ENCODE measurements around the gene NYAP1.

The NYAP1 gene

DNA sequence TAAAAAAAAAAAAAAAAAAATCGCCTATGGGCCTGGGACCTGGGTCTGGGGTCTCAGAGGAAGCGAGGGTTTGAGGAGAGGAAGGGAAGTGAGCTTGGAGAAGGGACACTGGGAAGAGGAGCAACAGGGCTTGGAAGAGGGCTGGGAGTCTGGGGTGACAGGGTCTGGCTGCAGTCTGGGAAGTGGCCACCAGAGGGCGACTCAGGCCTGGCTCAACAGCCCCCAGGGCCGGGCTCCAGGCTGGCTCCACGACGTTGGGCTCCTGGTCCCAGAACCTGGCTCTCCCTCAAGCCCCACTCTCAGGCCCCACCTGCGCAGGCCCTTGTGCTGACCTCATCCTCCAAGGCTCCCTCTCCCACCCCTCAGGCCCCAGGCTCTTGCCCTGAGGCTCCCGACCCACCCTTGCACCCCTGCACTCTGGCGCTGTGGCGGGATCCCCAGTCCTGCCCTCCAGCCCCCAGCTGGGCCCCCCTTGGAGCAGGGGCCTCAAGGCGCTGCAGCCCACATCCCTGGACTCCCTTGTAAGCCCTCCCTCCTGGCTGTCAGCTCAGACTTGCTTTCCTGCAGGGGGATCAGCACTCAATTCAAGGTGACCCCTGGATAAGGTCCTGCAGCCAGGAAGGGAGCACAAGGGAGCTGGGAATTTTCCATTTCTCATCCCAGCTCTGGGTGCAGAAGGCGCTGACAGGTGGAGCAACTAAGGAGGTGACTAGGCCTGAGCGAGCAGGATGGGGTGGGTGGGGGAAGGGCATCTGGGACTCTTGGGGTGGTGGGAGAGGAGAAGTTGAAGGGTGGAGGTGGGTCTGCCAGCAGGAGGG lies 14.3 kb upstream of the NYAP1 start:
- H3K4me1 Mint-ChIP-seq = peaks cover 26% of the 10 kb centered on the region
- no peaks in the 10 kb centered on the region for H3K27me3 Mint-ChIP-seq

DNA sequence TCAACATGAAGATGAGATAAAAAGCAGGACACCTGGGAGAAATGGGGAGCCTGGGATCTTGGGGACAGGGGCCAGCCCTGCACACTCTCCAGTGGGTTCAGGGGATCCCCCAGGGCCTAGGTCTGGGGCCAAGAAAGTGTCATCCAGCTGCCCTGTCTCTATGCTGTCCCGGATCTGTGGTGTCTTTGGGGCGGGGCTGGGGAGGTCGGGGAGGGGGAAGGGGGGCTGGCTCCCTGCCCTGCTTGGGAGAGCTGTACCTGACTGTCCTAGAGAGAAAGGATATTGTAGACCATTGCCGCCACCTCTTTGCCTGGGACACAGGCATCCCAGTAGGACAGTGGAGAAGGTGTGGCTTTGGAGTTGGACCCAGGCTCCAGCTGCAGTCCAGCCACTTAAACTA lies 12.7 kb upstream of the NYAP1 start:
- no peak overlapping the region for H3K27ac Mint-ChIP-seq
- no peak for DNase-seq
- H3K4me3 Mint-ChIP-seq = no peak overlapping the region
- H3K4me1 Mint-ChIP-seq = peaks cover 40% of the 10 kb centered on the region
- peaks cover 17% of the 10 kb centered on the region for H3K36me3 Mint-ChIP-seq (ENCODE audit: low read depth)
- H3K27me3 Mint-ChIP-seq = no peaks in the 10 kb centered on the region
- no peaks in the 10 kb centered on the region for H3K9me3 Mint-ChIP-seq
- no peak for ATAC-seq

More for the DNA sequence above, 14.3 kb upstream of the NYAP1 start:
- no peak overlapping the region for H3K4me3 Mint-ChIP-seq
- peaks cover 9% of the 10 kb centered on the region for H3K36me3 Mint-ChIP-seq (ENCODE audit: low read depth)
- peak; percentile 91 for DNase-seq
- no peak overlapping the region for H3K27ac Mint-ChIP-seq
- peak; percentile 82 for ATAC-seq
- no peaks in the 10 kb centered on the region for H3K9me3 Mint-ChIP-seq

DNA sequence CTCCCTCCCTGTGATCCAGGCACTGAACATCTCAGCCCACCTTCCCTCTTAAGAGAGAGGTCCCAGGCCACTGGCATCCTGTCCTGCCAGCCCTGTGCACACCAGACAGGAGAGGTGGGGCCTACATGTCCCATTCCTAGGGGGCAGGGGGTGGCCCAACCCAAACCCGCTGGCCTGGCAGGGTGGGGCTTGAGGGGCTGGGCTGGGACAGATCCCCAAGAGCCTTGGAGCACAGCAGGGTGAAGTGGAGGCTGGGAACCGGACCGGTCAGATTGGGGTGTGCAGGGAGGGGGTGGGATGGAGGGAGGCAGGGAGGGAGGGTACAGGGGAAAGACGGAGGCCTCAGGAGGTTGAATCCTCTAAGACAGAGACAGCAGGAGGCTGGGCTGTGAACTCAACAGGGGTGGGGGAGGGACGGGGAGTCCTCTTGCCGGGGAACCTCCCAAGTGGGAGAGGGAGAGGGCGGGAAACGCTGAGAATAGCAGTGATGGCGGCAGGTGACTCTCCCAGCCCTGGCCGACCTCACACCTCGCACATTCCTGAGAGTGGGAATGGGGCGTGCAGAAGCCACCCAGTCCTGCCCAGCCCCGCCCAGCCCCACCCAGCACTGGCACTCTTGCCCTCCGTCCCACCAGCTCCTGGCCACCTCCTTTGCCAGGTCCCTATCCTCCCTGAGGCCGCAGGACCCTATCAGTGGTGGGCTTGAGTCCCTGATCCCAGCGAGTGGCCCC lies 11.4 kb upstream of the NYAP1 start:
- peaks cover 53% of the 10 kb centered on the region for H3K4me1 Mint-ChIP-seq
- H3K36me3 Mint-ChIP-seq (ENCODE audit: low read depth) = peaks cover 16% of the 10 kb centered on the region
- no peaks in the 10 kb centered on the region for H3K9me3 Mint-ChIP-seq

DNA sequence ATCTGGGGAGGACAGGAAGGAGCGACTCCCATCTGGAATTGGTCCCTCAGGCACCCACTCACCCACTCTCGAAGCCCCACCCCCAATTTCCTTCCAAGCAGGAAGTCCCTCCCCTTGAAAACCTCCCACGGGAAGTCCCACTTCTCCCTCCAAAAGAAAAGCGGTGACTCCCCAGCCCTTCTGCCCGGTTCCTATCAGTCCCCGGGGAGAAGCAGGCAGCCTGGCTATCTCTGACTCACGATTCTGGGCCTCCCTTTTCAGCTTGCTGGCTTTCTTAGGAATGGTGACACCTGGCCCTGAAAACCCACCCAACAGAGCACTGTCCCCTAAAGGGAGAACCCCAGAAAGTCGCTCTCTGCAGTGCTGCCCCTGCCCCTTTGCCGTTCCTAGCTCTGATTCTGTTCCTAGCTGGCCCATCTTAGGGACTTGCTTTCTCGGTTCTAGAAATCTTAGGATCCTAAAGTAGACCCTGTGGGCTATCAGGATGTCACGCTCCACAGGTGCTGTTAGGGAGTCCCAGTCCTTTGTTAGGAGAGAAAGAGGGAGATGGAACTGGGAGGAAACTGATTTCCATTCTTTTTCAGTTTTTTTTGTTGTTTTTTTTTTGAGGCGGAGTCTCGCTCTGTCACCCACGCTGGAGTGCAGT lies 10.8 kb upstream of the NYAP1 start:
- no peak for ATAC-seq
- Mint-ChIP-seq H3K27me3 (no peaks in the 10 kb centered on the region), H3K27ac (peak overlapping the region; percentile 69), H3K4me1 (peaks cover 53% of the 10 kb centered on the region), H3K4me3 (no peak overlapping the region), H3K9me3 (no peaks in the 10 kb centered on the region), H3K36me3 (ENCODE audit: low read depth) (peaks cover 16% of the 10 kb centered on the region)
- no peak for DNase-seq

More for the DNA sequence above, 11.4 kb upstream of the NYAP1 start:
- Mint-ChIP-seq H3K27me3 (no peaks in the 10 kb centered on the region), H3K4me3 (no peak overlapping the region), H3K27ac (no peak overlapping the region)
- DNase-seq (no peak), ATAC-seq (no peak)

- peaks cover 16% of the 10 kb centered on the region for H3K36me3 Mint-ChIP-seq (ENCODE audit: low read depth)
- DNase-seq (peak; percentile 47), ATAC-seq (no peak)
- H3K27ac Mint-ChIP-seq = peak overlapping the region; percentile 83
- H3K27me3 Mint-ChIP-seq = no peaks in the 10 kb centered on the region
- peak overlapping the region; percentile 89 for H3K4me3 Mint-ChIP-seq
- peaks cover 49% of the 10 kb centered on the region for H3K4me1 Mint-ChIP-seq
- H3K9me3 Mint-ChIP-seq = no peaks in the 10 kb centered on the region
Observed at GRCh38 chr7:100475549-100475948, 8.2 kb upstream of the NYAP1 start.

DNA sequence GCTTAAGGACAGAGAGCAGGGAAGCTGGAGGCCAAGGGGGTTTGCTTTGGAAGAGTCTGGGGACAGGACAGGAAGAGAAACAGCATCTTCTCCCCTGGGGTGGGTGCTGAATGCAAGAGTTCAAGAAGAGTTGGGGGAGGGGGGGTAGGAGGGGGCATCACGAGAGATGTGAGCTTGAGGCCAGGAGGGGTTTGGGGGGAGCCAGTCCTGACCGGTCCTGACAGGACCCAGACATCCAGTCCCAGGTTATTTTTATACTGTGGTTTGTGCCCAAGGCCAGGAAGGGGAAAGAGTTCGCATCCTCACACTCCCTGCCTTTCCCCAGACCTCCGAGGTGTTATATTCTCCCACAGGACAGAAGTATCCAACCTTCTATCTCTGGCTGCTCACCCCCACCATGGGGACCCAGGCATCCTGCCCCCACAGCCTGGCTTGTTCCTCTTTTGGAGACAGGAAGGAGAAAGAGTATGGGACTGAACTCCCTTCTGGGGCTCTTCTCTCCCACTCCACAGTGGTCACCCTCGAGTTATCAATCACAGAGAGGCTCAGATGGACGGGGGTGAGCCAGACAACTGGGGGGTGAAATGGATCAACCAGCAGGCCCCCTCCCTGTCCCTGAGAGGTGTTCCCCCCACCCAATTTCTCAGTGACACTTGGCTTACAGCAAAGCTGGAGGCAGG lies 7.5 kb upstream of the NYAP1 start:
- Mint-ChIP-seq H3K4me3 (peak overlapping the region; percentile 89), H3K9me3 (no peaks in the 10 kb centered on the region), H3K4me1 (peaks cover 49% of the 10 kb centered on the region), H3K27ac (peak overlapping the region; percentile 88), H3K27me3 (no peaks in the 10 kb centered on the region), H3K36me3 (ENCODE audit: low read depth) (peaks cover 16% of the 10 kb centered on the region)
- DNase-seq (no peak), ATAC-seq (no peak)

- Mint-ChIP-seq H3K36me3 (ENCODE audit: low read depth) (peaks cover 16% of the 10 kb centered on the region), H3K27ac (peak overlapping the region; percentile 88), H3K4me3 (peak overlapping the region; percentile 89), H3K27me3 (no peaks in the 10 kb centered on the region), H3K4me1 (peaks cover 50% of the 10 kb centered on the region), H3K9me3 (no peaks in the 10 kb centered on the region)
- ATAC-seq (no peak), DNase-seq (peak; percentile 80)
Observed at GRCh38 chr7:100476903-100477870, 6.5 kb upstream of the NYAP1 start.

DNA sequence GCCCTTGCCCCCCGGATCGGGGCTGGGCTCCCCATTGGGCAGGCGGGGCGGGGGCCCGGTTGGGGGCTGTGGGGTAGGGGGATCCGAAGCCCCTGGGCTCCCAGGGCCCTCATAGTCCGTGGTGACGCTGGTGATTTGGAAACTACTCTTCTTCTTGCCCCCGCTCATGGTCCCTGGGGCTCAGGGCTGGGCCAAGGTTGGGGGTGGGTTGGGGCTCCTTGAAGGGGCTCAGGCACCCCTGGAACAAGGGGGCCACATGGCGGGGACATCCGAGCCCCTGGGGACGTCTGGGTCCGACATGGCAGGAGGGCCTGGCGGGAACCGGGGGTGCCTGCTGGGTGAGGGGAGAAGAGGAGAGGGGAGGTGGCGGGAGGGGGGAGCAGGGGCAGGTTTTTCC lies 5.9 kb upstream of the NYAP1 start:
- peaks cover 56% of the 10 kb centered on the region for H3K4me1 Mint-ChIP-seq
- no peak for ATAC-seq
- DNase-seq = peak; percentile 34
- H3K36me3 Mint-ChIP-seq (ENCODE audit: low read depth) = peaks cover 16% of the 10 kb centered on the region
- H3K9me3 Mint-ChIP-seq = no peaks in the 10 kb centered on the region
- peak overlapping the region; percentile 89 for H3K4me3 Mint-ChIP-seq
- H3K27ac Mint-ChIP-seq = peak overlapping the region; percentile 77
- H3K27me3 Mint-ChIP-seq = no peaks in the 10 kb centered on the region

- peak within 1 kb of the TSS; percentile 89 for H3K4me3 Mint-ChIP-seq
- H3K27ac Mint-ChIP-seq = peak within 1 kb of the TSS; percentile 84
- peaks cover 45% of the 10 kb centered on the region for H3K4me1 Mint-ChIP-seq
- DNase-seq (peak; percentile 91), ATAC-seq (peak; percentile 76)
- H3K9me3 Mint-ChIP-seq = no peaks in the 10 kb centered on the region
- no peaks in the 10 kb centered on the region for H3K27me3 Mint-ChIP-seq
- peaks cover 10% of the 10 kb centered on the region for H3K36me3 Mint-ChIP-seq (ENCODE audit: low read depth)
Observed at GRCh38 chr7:100478958-100479660, 4.6 kb upstream of the NYAP1 start, which contains the start of gene TSC22D4. TSS of gene TSC22D4 (minus strand) at chr7:100479214. CDS start at chr7:100478038, 1,176 bp downstream.

DNA sequence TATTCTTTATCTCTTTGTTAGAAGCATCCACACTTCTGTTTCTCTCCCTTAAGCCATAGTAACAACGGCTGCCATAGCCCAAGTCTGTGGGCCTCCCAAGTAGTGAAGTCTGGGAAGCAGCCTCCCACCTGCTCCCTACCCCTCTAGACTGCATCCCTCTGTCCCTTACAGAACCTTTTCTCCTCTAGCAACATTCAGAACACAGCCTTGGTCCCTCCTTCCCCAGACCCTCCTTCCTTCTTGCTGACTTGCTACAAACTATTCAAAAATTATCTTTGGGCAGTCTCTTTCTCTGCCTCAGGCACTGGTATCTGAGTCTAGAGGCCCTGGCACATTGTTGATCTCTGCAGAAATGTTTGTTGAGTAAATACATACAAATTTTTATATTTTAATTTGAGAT lies 2.3 kb upstream of the NYAP1 start:
- Mint-ChIP-seq H3K4me3 (no peak overlapping the region), H3K27ac (no peak overlapping the region)

DNA sequence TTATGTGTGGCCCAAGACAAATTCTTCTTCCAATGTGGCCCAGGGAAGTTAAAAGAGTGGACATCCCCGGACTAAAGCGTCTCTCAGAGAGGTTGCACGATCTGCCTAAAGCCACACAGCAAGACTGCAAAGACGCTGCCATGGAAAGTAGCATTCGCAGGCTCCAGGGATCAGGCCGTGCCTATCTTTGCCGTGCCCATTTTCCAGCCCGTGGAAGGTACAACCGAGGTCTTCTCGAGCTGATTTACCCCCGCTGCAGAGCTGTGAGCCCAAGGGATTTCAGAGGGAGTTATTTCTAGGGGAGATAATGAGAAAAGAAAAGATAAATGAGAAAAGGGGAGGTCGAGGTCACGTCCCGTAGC lies 1.0 kb upstream of the NYAP1 start:
- Mint-ChIP-seq H3K4me3 (peak overlapping the region; percentile 81), H3K27ac (peak overlapping the region; percentile 76), H3K36me3 (ENCODE audit: low read depth) (no peaks in the 10 kb centered on the region), H3K27me3 (no peaks in the 10 kb centered on the region), H3K9me3 (no peaks in the 10 kb centered on the region), H3K4me1 (peaks cover 14% of the 10 kb centered on the region)
- no peak for ATAC-seq
- no peak for DNase-seq

More for the DNA sequence above, 2.3 kb upstream of the NYAP1 start:
- no peak for DNase-seq
- no peaks in the 10 kb centered on the region for H3K9me3 Mint-ChIP-seq
- no peaks in the 10 kb centered on the region for H3K27me3 Mint-ChIP-seq
- no peak for ATAC-seq
- peaks cover 23% of the 10 kb centered on the region for H3K4me1 Mint-ChIP-seq
- peaks cover 3% of the 10 kb centered on the region for H3K36me3 Mint-ChIP-seq (ENCODE audit: low read depth)

GRCh38 chr7:100483090-100483721 lies 521 bp upstream of the NYAP1 start:
- peak overlapping the region; percentile 76 for H3K27ac Mint-ChIP-seq
- H3K9me3 Mint-ChIP-seq = no peaks in the 10 kb centered on the region
- peak overlapping the region; percentile 81 for H3K4me3 Mint-ChIP-seq
- peaks cover 14% of the 10 kb centered on the region for H3K4me1 Mint-ChIP-seq
- DNase-seq (peak; percentile 90), ATAC-seq (peak; percentile 65)
- no peaks in the 10 kb centered on the region for H3K36me3 Mint-ChIP-seq (ENCODE audit: low read depth)
- no peaks in the 10 kb centered on the region for H3K27me3 Mint-ChIP-seq

All from activated naive CD8-positive, alpha-beta T cell treated with anti-CD3 and anti-CD28 coated beads, Interleukin-2, amount 50 U/mL, for 24 hours (primary cell).